ENCODE results near the gene MECP2.

MECP2 gene

DNA sequence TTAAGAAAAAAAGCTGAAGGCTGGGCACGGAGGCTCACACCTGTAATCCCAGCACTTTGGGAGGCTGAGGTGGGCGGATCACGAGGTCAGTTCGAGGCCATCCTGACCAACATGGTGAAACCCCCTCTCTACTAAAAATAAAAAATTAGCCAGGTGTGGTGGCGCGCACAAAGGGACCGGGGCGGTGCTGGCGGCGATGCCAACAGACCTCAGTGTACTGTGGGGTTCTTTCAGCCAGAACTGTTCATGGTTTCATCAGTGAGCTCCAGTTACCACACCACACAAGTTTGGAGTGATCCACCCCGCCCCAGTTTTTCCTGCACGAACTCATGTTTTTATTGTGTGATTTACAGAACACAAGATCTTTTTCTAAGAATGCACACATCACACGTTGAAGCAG is 56.7 kb downstream of the MECP2 start:
- peaks cover 19% of the 10 kb centered on the region for H3K4me1 Mint-ChIP-seq (ENCODE audit: low read depth)
- no peak overlapping the region for H3K4me3 Mint-ChIP-seq
- no peak overlapping the region for H3K27ac Mint-ChIP-seq
- H3K36me3 Mint-ChIP-seq (ENCODE audit: low read depth) = peaks cover 8% of the 10 kb centered on the region
- no peaks in the 10 kb centered on the region for H3K9me3 Mint-ChIP-seq
- no peaks in the 10 kb centered on the region for H3K27me3 Mint-ChIP-seq (ENCODE audit: low read depth)

DNA sequence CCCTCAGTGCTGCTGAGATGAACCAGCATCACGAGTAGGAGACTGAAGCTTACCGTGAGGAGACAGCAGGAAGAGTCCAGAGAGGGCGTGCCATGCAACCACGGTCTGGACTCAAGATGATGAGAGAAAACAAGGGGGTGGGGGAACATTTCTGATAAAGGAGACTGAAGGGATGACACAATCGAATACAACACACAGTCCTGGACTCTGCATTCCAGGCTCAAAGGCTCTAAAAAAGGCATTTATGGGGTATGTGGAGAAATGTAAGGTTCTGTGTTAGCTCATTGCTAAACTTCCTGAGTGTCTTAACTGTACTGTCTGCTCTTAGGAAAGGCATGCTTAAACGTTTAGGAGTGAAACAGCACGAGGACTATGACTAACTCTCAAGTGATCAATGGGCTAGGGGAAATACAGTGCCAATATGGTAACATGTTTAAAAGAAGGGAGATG is 57.2 kb downstream of the MECP2 start:
- H3K9me3 Mint-ChIP-seq = no peaks in the 10 kb centered on the region
- H3K4me3 Mint-ChIP-seq = no peak overlapping the region
- peaks cover 19% of the 10 kb centered on the region for H3K4me1 Mint-ChIP-seq (ENCODE audit: low read depth)
- no peak overlapping the region for H3K27ac Mint-ChIP-seq
- H3K36me3 Mint-ChIP-seq (ENCODE audit: low read depth) = peaks cover 4% of the 10 kb centered on the region
- H3K27me3 Mint-ChIP-seq (ENCODE audit: low read depth) = no peaks in the 10 kb centered on the region

DNA sequence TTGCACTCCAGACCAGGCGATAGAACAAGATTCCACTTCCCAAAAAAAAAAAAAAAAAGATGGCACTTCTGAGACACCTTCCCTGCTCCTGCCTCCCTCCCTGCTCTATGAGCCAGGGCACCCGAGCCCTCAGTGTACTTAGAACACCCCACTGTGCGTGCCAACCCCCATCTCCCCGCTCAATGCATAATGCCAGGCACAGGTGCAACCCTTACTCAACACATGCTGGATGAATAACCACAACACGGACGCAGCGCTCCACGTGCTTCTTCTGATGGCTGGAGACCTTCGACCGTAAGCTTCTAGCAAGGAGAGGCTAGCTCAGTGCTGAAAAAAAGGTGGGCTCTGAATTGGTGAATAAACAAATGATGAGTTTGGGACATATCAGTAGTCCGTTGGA is 57.9 kb downstream of the MECP2 start:
- no peaks in the 10 kb centered on the region for H3K27me3 Mint-ChIP-seq (ENCODE audit: low read depth)
- no peak overlapping the region for H3K4me3 Mint-ChIP-seq
- peaks cover 21% of the 10 kb centered on the region for H3K4me1 Mint-ChIP-seq (ENCODE audit: low read depth)
- H3K27ac Mint-ChIP-seq = peak overlapping the region; percentile 46
- peaks cover 5% of the 10 kb centered on the region for H3K36me3 Mint-ChIP-seq (ENCODE audit: low read depth)
- no peaks in the 10 kb centered on the region for H3K9me3 Mint-ChIP-seq

DNA sequence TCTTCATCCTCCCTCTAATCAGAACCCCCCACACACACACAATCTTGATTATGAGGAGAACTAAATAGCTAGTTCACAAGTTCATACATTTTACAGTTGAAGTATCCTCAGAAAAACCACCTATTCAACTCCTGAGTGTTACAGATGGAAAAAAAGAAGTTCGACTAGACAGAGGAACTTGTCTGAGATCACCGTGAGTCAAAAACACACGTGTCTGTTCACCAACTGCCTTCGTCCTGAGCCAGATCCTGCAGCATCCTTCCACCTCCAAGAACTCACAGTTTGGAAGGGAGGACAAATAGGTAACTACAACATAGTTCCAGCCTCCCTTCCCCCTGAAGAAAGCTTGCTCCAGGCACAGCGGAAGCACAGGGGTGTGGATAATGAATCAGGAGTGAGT is 58.9 kb downstream of the MECP2 start:
- no peaks in the 10 kb centered on the region for H3K27me3 Mint-ChIP-seq (ENCODE audit: low read depth)
- H3K27ac Mint-ChIP-seq = peak overlapping the region; percentile 9
- H3K9me3 Mint-ChIP-seq = no peaks in the 10 kb centered on the region
- H3K36me3 Mint-ChIP-seq (ENCODE audit: low read depth) = peaks cover 5% of the 10 kb centered on the region
- peaks cover 21% of the 10 kb centered on the region for H3K4me1 Mint-ChIP-seq (ENCODE audit: low read depth)
- H3K4me3 Mint-ChIP-seq = no peak overlapping the region

DNA sequence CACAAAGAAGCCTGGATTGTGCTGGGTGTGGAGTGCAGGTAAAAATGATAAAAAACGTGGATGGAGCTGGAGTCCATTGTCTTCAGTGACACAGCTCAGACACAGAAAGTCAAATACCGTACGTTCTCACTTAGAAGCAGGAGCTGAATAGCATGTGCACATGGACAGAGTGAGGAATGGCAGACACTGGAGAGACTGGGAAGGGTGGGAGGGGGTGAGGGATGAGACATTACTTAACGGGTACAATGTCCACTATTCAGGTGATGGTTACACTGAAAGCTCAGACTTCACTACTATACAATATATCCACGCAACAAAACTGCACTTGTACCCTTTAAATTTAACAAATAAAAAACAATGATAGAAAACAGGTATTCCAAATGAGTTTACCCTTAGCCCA is 59.8 kb downstream of the MECP2 start:
- Mint-ChIP-seq H3K4me3 (no peak overlapping the region), H3K36me3 (ENCODE audit: low read depth) (peaks cover 5% of the 10 kb centered on the region), H3K27me3 (ENCODE audit: low read depth) (no peaks in the 10 kb centered on the region), H3K4me1 (ENCODE audit: low read depth) (peaks cover 21% of the 10 kb centered on the region), H3K27ac (no peak overlapping the region), H3K9me3 (no peaks in the 10 kb centered on the region)

DNA sequence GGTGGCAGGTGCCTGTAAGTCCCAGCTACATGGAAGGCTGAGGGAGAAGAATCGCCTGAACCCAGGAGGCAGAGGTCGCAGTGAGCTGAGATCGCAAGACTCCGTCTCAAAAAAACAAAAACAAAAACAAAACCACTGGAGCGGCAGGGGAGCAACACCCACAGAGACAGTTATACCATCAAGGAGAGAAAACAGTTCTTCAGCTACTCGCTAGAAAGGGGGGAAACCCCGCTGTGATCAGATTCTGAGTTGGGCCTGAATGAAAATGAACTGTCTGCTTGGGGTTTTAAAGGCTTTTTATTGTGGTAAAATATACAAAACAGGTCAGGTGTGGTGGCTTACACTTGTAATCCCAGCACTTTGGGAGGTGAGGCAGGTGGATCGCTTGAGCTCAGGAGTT is 61.0 kb downstream of the MECP2 start:
- peaks cover 19% of the 10 kb centered on the region for H3K4me1 Mint-ChIP-seq (ENCODE audit: low read depth)
- H3K9me3 Mint-ChIP-seq = no peaks in the 10 kb centered on the region
- peaks cover 12% of the 10 kb centered on the region for H3K36me3 Mint-ChIP-seq (ENCODE audit: low read depth)
- H3K4me3 Mint-ChIP-seq = no peak overlapping the region
- peak overlapping the region; percentile 10 for H3K27ac Mint-ChIP-seq
- no peaks in the 10 kb centered on the region for H3K27me3 Mint-ChIP-seq (ENCODE audit: low read depth)

DNA sequence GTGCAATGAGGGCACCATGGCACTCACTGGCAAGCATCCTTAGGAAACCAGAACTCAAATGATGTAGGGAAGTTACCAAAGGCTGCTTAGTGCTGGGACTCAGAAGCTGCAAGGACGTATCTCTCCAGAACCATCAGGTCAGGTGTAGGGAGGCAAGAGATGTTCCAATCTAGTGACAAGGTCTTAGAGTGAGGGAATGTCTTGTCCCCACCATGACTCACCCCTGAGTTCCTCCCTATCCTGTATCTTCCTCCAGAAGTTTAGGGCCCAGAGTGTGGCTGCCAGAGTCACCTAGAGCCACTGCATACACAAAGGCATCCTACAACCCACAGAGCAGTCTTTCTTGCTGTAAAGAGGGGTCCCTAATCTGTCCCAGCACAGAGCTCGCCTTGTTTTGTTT is 63.7 kb downstream of the MECP2 start:
- no peaks in the 10 kb centered on the region for H3K27me3 Mint-ChIP-seq (ENCODE audit: low read depth)
- H3K9me3 Mint-ChIP-seq = no peaks in the 10 kb centered on the region
- H3K36me3 Mint-ChIP-seq (ENCODE audit: low read depth) = peaks cover 13% of the 10 kb centered on the region
- no peak overlapping the region for H3K27ac Mint-ChIP-seq
- H3K4me3 Mint-ChIP-seq = no peak overlapping the region
- H3K4me1 Mint-ChIP-seq (ENCODE audit: low read depth) = peaks cover 11% of the 10 kb centered on the region

DNA sequence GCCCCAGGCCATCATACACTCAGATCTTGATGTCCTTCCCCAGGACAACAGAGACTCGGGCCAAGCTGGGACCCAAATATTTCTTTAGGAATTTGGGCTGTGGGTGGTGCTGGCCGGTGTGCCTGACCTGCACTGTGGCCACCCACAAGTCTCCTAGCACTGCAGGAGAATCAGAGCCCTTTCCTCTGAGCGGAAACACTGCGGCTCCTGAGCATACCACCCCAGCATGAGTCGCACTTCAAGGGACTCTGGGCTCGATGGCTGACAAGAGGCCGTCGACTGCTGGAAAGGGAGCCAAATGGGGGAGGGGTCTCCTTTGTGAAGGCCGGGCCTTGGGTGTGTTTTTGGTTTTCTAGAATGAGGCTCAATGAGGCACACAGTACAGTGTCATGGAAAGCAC is 64.9 kb downstream of the MECP2 start:
- no peaks in the 10 kb centered on the region for H3K9me3 Mint-ChIP-seq
- H3K4me3 Mint-ChIP-seq = no peak overlapping the region
- H3K36me3 Mint-ChIP-seq (ENCODE audit: low read depth) = peaks cover 16% of the 10 kb centered on the region
- H3K27me3 Mint-ChIP-seq (ENCODE audit: low read depth) = no peaks in the 10 kb centered on the region
- no peak overlapping the region for H3K27ac Mint-ChIP-seq
- peaks cover 15% of the 10 kb centered on the region for H3K4me1 Mint-ChIP-seq (ENCODE audit: low read depth)

DNA sequence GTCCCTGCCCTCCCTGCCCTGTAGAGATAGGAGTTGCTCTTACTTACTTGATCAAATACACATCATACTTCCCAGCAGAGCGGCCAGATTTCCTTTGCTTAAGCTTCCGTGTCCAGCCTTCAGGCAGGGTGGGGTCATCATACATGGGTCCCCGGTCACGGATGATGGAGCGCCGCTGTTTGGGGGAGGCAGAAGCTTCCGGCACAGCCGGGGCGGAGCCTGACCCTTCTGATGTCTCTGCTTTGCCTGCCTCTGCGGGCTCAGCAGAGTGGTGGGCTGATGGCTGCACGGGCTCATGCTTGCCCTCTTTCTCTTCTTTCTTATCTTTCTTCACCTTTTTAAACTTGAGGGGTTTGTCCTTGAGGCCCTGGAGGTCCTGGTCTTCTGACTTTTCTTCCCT is 65.4 kb downstream of the MECP2 start:
- H3K27ac Mint-ChIP-seq = no peak overlapping the region
- no peaks in the 10 kb centered on the region for H3K9me3 Mint-ChIP-seq
- H3K36me3 Mint-ChIP-seq (ENCODE audit: low read depth) = peaks cover 16% of the 10 kb centered on the region
- H3K27me3 Mint-ChIP-seq (ENCODE audit: low read depth) = no peaks in the 10 kb centered on the region
- H3K4me1 Mint-ChIP-seq (ENCODE audit: low read depth) = peaks cover 15% of the 10 kb centered on the region
- H3K4me3 Mint-ChIP-seq = no peak overlapping the region

DNA sequence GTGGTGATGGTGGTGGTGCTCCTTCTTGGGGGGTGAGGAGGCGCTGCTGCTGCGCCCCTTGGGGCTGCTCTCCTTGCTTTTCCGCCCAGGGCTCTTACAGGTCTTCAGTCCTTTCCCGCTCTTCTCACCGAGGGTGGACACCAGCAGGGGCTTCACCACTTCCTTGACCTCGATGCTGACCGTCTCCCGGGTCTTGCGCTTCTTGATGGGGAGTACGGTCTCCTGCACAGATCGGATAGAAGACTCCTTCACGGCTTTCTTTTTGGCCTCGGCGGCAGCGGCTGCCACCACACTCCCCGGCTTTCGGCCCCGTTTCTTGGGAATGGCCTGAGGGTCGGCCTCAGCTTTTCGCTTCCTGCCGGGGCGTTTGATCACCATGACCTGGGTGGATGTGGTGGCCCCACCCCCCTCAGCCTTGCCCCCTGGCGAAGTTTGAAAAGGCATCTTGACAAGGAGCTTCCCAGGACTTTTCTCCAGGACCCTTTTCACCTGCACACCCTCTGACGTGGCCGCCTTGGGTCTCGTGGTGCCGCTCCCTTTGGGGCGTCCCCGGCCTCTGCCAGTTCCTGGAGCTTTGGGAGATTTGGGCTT is 66.7 kb downstream of the MECP2 start:
- H3K4me3 Mint-ChIP-seq = no peak overlapping the region
- no peaks in the 10 kb centered on the region for H3K27me3 Mint-ChIP-seq (ENCODE audit: low read depth)
- peaks cover 16% of the 10 kb centered on the region for H3K36me3 Mint-ChIP-seq (ENCODE audit: low read depth)
- H3K9me3 Mint-ChIP-seq = no peaks in the 10 kb centered on the region
- H3K4me1 Mint-ChIP-seq (ENCODE audit: low read depth) = peaks cover 10% of the 10 kb centered on the region
- H3K27ac Mint-ChIP-seq = no peak overlapping the region

DNA sequence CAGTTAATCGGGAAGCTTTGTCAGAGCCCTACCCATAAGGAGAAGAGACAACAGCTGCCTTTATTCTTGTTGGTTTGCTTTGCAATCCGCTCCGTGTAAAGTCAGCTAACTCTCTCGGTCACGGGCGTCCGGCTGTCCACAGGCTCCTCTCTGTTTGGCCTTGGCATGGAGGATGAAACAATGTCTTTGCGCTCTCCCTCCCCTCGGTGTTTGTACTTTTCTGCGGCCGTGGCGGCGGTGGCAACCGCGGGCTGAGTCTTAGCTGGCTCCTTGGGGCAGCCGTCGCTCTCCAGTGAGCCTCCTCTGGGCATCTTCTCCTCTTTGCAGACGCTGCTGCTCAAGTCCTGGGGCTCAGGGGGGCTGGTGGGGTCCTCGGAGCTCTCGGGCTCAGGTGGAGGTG is 67.3 kb downstream of the MECP2 start:
- no peaks in the 10 kb centered on the region for H3K9me3 Mint-ChIP-seq

DNA sequence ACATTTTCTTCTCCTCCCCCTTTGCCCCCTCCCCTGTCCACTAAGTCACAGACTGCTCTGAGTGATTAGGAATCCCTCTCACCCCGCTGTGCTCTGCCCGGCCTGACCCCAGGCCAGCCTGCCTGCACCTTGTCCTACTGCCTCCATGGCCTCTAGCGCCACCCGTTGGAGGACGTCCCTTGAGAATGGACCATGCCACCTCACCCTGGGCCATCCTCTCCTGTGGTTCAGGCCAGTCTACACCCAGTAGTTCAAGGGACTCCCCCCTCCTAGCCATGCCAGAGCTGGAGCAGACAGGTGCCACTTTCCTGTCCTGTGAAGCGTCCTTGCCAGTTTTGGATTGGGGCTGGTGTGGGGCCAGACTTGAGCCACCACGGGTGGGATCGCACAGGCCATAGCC is 68.1 kb downstream of the MECP2 start:
- Mint-ChIP-seq H3K9me3 (no peaks in the 10 kb centered on the region), H3K4me1 (ENCODE audit: low read depth) (peaks cover 8% of the 10 kb centered on the region), H3K27ac (no peak overlapping the region), H3K36me3 (ENCODE audit: low read depth) (peaks cover 17% of the 10 kb centered on the region), H3K27me3 (ENCODE audit: low read depth) (no peaks in the 10 kb centered on the region), H3K4me3 (no peak overlapping the region)

More for the DNA sequence above, 67.3 kb downstream of the MECP2 start:
- H3K27me3 Mint-ChIP-seq (ENCODE audit: low read depth) = no peaks in the 10 kb centered on the region
- H3K4me1 Mint-ChIP-seq (ENCODE audit: low read depth) = peaks cover 10% of the 10 kb centered on the region
- H3K27ac Mint-ChIP-seq = peak overlapping the region; percentile 41
- no peak overlapping the region for H3K4me3 Mint-ChIP-seq
- peaks cover 16% of the 10 kb centered on the region for H3K36me3 Mint-ChIP-seq (ENCODE audit: low read depth)

DNA sequence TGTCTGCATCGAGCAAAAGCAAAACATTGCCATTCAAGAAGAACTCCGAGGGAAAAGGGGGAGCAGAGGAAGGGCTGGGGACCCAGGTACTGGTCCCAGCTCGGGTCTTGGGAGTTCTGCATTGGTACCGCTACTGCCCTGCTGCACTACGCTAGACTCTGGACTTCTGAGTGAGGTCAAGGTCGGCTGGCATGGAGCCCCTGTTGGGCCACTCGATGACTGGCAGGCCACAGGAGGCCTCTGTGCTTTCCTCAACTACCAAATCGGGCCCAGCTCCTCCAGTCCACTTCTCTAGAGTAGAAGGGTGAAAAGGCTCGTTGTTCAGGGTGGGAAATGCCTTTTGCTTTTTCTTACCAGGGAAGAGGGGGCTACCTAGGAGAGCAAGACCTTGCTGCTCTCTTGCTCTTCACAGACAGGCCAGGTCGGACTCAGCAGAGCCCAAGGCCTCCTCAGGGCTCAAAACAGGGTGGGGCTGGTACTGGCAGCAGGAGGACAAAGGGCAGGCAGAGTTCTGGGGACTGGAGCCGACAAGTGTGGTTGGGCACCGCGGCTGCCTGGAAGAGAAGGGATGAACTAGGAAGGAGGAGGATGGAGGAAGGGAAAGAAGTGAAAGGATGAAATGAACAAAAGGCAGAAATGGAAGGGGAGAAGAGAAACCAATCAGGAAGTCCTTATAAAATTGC is 68.9 kb downstream of the MECP2 start:
- H3K36me3 Mint-ChIP-seq (ENCODE audit: low read depth) = peaks cover 17% of the 10 kb centered on the region
- peak overlapping the region; percentile 36 for H3K27ac Mint-ChIP-seq
- no peak overlapping the region for H3K4me3 Mint-ChIP-seq
- H3K9me3 Mint-ChIP-seq = no peaks in the 10 kb centered on the region
- H3K4me1 Mint-ChIP-seq (ENCODE audit: low read depth) = peaks cover 8% of the 10 kb centered on the region
- no peaks in the 10 kb centered on the region for H3K27me3 Mint-ChIP-seq (ENCODE audit: low read depth)

DNA sequence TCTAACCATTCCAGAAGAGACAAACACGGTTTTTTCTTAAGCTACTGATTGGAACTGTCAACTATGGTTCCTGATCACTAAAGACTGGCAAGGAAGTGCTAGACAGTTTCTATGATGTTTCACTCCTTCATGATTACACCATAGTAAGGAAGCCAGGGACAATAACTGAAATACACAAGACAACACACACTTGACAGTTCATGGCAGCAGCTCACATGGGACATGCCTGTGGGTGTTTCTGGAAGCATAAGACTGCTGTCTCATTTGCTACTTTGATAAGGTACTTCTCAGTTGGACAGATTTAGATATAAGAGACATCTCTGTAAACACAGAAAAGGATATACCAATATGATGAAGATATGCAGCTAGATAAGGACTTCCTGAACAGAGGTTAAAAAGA is 69.5 kb downstream of the MECP2 start:
- peak overlapping the region; percentile 20 for H3K27ac Mint-ChIP-seq
- no peaks in the 10 kb centered on the region for H3K27me3 Mint-ChIP-seq (ENCODE audit: low read depth)
- peaks cover 17% of the 10 kb centered on the region for H3K36me3 Mint-ChIP-seq (ENCODE audit: low read depth)
- H3K4me3 Mint-ChIP-seq = no peak overlapping the region
- H3K9me3 Mint-ChIP-seq = no peaks in the 10 kb centered on the region
- H3K4me1 Mint-ChIP-seq (ENCODE audit: low read depth) = peaks cover 8% of the 10 kb centered on the region

DNA sequence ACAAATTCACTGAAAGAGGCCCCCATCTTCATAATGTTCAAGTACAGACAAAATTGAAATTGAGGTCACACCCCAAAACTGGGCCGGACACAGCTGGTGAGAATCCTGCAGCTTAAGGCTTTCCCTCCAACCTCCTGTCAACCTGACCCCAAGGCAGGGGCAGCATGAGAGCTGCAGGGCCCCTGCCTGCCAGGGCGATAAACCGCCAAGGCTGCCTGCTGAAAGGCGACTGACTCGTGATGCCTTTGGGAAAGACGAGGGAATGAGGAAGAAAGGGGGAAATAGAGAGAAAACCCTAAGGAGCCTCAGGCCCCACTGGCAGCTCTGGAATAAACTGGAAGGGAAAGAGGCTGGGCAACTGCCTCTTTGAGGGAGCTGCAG is 70.5 kb downstream of the MECP2 start:
- Mint-ChIP-seq H3K4me3 (no peak overlapping the region), H3K9me3 (no peaks in the 10 kb centered on the region), H3K27me3 (ENCODE audit: low read depth) (no peaks in the 10 kb centered on the region), H3K4me1 (ENCODE audit: low read depth) (peaks cover 8% of the 10 kb centered on the region), H3K36me3 (ENCODE audit: low read depth) (peaks cover 13% of the 10 kb centered on the region), H3K27ac (no peak overlapping the region)

All from T-helper 1 cell treated with Interleukin-12 subunit alpha and Interleukin-12 subunit beta and Interleukin-4 antibody, amounts not matched to agents 30 μg/mL and 1 μg/mL, for 36 hours (primary cell).